ENCODE results near the gene FAH.

DNA sequence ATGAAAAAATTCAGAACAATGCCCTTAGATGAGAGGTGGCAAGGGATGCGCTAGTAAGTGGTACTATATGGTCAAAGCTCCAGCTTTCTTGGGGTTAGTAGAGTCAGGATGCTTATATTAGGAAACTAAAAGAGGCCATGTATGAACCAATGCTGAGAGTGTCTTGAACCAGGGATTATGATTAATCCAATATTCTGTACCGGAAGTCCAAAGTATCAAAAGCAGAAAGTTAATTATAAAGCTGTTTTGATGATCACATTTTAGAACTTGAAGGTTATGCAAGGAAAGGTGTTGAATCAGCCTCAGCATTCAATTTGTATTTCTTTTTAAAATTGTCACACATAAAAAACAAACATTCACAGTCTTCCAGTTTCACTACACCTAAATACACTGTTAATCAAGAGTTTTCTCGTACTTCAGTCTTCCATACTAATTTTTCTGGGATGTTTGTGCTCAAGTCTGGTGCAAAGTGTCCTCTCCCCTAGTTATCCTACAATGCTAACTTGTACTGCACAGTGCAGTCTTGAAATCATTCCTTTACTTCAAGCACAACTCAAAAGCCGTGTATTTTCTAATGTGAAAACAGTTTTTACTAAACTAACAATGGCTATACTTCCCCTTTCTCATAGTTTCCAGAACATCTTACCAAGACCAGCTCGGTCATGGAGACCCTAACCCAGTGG lies 10.7 kb upstream of the FAH start:
- TF ChIP-seq, protein P1, sequence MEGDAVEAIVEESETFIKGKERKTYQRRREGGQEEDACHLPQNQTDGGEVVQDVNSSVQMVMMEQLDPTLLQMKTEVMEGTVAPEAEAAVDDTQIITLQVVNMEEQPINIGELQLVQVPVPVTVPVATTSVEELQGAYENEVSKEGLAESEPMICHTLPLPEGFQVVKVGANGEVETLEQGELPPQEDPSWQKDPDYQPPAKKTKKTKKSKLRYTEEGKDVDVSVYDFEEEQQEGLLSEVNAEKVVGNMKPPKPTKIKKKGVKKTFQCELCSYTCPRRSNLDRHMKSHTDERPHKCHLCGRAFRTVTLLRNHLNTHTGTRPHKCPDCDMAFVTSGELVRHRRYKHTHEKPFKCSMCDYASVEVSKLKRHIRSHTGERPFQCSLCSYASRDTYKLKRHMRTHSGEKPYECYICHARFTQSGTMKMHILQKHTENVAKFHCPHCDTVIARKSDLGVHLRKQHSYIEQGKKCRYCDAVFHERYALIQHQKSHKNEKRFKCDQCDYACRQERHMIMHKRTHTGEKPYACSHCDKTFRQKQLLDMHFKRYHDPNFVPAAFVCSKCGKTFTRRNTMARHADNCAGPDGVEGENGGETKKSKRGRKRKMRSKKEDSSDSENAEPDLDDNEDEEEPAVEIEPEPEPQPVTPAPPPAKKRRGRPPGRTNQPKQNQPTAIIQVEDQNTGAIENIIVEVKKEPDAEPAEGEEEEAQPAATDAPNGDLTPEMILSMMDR (IDR thresholded peaks at IDR 0.05), result no peak
- no peak for TF ChIP-seq EZH2 (IDR thresholded peaks at IDR 0.05; ENCODE audit: borderline replicate concordance, insufficient read depth, low read depth, low read length, poor library complexity, severe bottlenecking)
